ENCODE data around the gene NPAS2. TPM values are rescaled to one million over a fixed set of nuclear protein-coding genes. Genes with fewer than 3 reads are reported as not detected.
A peak's percentile ranks its signal among the peaks of the same experiment; 100 is the strongest.

NPAS2 gene
- polyA plus RNA-seq, 1 of the 3 experiments (the other 2 are of a cell fraction) = 58.5 TPM

DNA sequence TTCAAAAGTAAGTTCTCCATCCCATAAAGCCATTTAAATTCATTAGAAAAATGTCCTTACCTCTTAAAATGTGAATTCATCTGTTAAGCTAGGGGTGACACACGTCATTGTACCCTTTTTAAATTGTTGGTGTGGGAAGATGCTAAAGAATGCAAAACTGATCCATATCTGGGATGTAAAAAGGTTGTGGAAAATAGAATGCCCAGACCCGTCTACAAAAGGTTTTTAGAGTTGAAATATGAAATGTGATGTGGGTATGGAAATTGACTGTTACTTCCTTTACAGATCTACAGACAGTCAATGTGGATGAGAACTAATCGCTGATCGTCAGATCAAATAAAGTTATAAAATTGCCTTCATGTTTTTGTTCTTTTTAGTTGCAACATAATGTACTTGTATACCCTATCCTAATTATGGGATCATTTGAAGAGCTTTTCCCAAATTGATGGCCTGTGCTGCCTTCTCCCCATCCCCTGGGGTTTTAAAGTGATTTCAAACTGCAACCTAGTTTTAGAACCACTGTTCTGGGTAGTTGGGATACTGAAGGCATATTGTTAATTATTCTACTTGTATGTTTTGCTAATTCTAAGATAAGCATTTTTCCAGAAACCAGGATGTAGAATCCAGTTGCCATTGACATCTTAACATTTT, 186.3 kb downstream of the NPAS2 start:
- peaks cover 61 to 68% of the 10 kb centered on the region in 2 experiments for H3K36me3 ChIP-seq (replicated peaks in 1 of 2; ENCODE audit: control insufficient read depth in 1 of 2, insufficient read depth in 2 of 2, low read length in 1 of 2)
- H3K9me3 ChIP-seq = no peaks in the 10 kb centered on the region
- 75% methylated on average over 4 of the region's 4 CpGs for WGBS (ENCODE audit: low lambda C conversion rate)
- H2AFZ ChIP-seq (ENCODE audit: low read depth) = no peak overlapping the region
- H3K27me3 ChIP-seq (ENCODE audit: insufficient read depth) = no peaks in the 10 kb centered on the region
- H3K79me2 ChIP-seq (ENCODE audit: insufficient read depth) = peaks cover 35% of the 10 kb centered on the region
- TF ChIP-seq POLR2AphosphoS5 (IDR thresholded peaks at IDR 0.05; ENCODE audit: low read depth, low read length) = 0 out of 2 replicates have a peak, but pooled peaks have one; percentile 26
- no peak for TF ChIP-seq MAX (IDR thresholded peaks at IDR 0.05; ENCODE audit: low read depth)
- no peak overlapping the region for H3K4me3 ChIP-seq (ENCODE audit: low read depth in 2 of 2, low read length in 1 of 2)
- H3K9ac ChIP-seq = no peak overlapping the region
- no peaks in the 10 kb centered on the region for H3K9me2 ChIP-seq
- H3F3A ChIP-seq (replicated peaks; ENCODE audit: insufficient read depth) = peaks cover 63% of the 10 kb centered on the region
- peak overlapping the region in 1 of 2 experiments; percentile 14; a peak in 1 of 4 replicates for H3K27ac ChIP-seq (ENCODE audit: low read depth in 2 of 2, low read length in 1 of 2)
- POLR2A ChIA-PET = interaction anchor here (0.6 kb wide), 1 partner anchor 104 kb away, joined by 3 read pairs; no protein-coding TSS in a partner anchor
- H3K4me1 ChIP-seq (ENCODE audit: control insufficient read depth in 1 of 2, insufficient read depth in 2 of 2, low read depth in 1 of 2, low read length in 1 of 2) = peaks cover 11 to 24% of the 10 kb centered on the region in 2 experiments
- CTCF ChIA-PET = interaction anchor here (0.8 to 10.3 kb wide), 3 partner anchors 30 to 400 kb away, joined by 4 to 57 read pairs (median 6); partner anchors contain the start of gene TBC1D8
- H3K4me2 ChIP-seq = peak overlapping the region; percentile 84; the same call in 1 of the 2 replicates
- H4K20me1 ChIP-seq (ENCODE audit: insufficient read depth) = peaks cover 45% of the 10 kb centered on the region
- no peak for DNase-seq

DNA sequence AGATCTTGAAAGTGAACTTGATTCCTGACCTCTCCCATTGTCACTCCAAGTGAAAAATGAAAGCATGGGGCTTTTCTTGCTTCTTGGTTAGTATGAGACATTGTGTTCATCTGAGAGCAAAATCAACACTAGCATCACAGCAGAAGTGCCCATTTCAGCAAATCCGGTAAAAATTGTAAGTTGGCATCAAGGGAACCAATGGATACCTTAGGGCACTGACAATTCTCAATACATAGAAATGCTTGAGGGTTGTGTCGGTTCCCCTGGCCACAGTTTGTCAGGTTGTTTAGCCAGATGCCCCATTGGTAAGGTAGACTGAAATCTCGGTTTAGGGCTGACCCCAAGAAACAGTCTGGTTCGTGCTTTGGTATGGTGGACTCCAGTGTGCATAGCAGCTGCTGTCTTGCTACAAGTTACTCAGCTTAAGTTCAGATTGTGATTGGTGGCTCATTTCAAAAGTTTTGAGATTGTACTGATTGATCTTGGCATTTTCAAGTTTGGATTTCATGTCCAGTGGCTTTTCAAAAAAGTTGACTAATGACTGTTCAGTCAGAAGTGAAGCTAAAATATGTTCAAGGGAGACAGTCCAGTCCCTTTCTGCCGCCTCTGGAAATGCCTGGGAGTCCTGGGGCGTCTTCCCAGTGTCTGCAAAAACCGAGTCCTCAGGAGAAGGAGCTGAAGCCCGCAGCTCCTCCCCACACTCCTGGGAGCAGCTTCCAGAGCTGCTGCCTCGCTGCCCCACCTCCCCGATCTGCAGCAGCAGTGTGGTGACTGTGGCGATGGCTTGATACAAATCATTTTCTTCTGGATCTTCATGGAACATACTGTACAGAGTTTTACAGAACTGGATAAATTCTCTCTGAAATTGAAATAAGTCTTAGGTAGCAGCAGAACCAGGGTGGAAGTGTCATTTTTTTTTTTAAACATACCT, 187.7 kb downstream of the NPAS2 start:
- no peak for DNase-seq
- peak; percentile 48 for TF ChIP-seq POLR2AphosphoS5 (IDR thresholded peaks at IDR 0.05; ENCODE audit: low read depth, low read length)
- TF ChIP-seq, protein P1, sequence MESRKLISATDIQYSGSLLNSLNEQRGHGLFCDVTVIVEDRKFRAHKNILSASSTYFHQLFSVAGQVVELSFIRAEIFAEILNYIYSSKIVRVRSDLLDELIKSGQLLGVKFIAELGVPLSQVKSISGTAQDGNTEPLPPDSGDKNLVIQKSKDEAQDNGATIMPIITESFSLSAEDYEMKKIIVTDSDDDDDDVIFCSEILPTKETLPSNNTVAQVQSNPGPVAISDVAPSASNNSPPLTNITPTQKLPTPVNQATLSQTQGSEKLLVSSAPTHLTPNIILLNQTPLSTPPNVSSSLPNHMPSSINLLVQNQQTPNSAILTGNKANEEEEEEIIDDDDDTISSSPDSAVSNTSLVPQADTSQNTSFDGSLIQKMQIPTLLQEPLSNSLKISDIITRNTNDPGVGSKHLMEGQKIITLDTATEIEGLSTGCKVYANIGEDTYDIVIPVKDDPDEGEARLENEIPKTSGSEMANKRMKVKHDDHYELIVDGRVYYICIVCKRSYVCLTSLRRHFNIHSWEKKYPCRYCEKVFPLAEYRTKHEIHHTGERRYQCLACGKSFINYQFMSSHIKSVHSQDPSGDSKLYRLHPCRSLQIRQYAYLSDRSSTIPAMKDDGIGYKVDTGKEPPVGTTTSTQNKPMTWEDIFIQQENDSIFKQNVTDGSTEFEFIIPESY (IDR thresholded peaks at IDR 0.05; ENCODE audit: borderline replicate concordance, low read depth) = no peak
- peak; percentile 27; the same call in 1 of the 2 replicates for TF ChIP-seq SIN3A (IDR thresholded peaks at IDR 0.05; ENCODE audit: borderline replicate concordance, low read depth, low read length)
- CTCF ChIA-PET = interaction anchor here (1.0 to 10.3 kb wide), 6 partner anchors 144 to 245 kb away, joined by 3 to 57 read pairs (median 8); partner anchors contain the start of genes CNOT11 and TBC1D8
- Histone ChIP-seq H2AFZ (ENCODE audit: low read depth) (no peak overlapping the region), H3K9ac (no peak overlapping the region), H3K79me2 (ENCODE audit: insufficient read depth) (peaks cover 29% of the 10 kb centered on the region), H3K27me3 (ENCODE audit: insufficient read depth) (no peaks in the 10 kb centered on the region), H3F3A (replicated peaks; ENCODE audit: insufficient read depth) (peaks cover 70% of the 10 kb centered on the region), H3K27ac (ENCODE audit: low read depth in 2 of 2, low read length in 1 of 2) (0 out of 4 replicates have a peak overlapping the region, but pooled peaks of 1 of the 2 experiments have one; percentile 10), H3K4me1 (ENCODE audit: control insufficient read depth in 1 of 2, insufficient read depth in 2 of 2, low read depth in 1 of 2, low read length in 1 of 2) (peaks cover 8 to 19% of the 10 kb centered on the region in 2 experiments; a peak in 3 of 4 replicates), H3K4me3 (ENCODE audit: low read depth in 2 of 2, low read length in 1 of 2) (no peak overlapping the region), H3K4me2 (no peak overlapping the region), H3K36me3 (replicated peaks in 1 of 2; ENCODE audit: control insufficient read depth in 1 of 2, insufficient read depth in 2 of 2, low read length in 1 of 2) (peaks cover 72 to 74% of the 10 kb centered on the region in 2 experiments), H3K9me2 (no peaks in the 10 kb centered on the region), H3K9me3 (no peaks in the 10 kb centered on the region), H4K20me1 (ENCODE audit: insufficient read depth) (peaks cover 45% of the 10 kb centered on the region)
- POLR2A ChIA-PET = interaction anchor here (1.1 kb wide), 1 partner anchor 144 kb away, joined by 4 read pairs; the partner anchor contains the start of gene TBC1D8
- WGBS (ENCODE audit: low lambda C conversion rate) = 83% methylated on average over 9 of the region's 11 CpGs

Data from SK-N-SH (cell line).